ENCODE data around the gene DAB2IP. TPM values are rescaled to one million over a fixed set of nuclear protein-coding genes. Genes with fewer than 3 reads are reported as not detected.

The DAB2IP gene
- total RNA-seq, 4 donors from 2014 or later = 42.0 to 93.4 (median 47.9) TPM

DNA sequence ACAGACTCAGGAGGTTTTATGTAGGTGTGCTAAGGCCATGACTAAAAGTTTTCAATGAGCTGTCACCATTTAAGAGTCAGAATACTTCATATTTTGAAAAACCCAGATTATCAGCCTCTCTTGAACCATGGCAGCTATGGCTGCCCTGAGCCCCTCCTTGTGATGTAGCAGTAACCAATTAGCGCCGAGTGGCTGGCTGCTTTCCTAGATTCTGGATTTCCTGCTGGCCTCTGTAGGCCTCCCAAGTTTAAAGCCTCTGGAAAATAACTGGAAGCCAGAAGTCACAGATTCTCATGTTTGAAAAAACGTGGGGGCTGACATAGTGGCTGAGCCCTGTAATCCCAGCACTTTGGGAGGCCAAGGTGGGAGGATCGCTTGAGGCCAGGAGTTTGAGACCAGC, 25.5 kb downstream of the DAB2IP start:
- Histone ChIP-seq H3K9me3 (no peaks in the 10 kb centered on the region), H3K27ac (no peak overlapping the region), H3K36me3 (peaks cover 0 to 35% of the 10 kb centered on the region in 2 donors), H3K4me1 (peaks cover 0 to 51% (median 16%) of the 10 kb centered on the region in 3 donors), H3K27me3 (no peaks in the 10 kb centered on the region), H3K4me3 (no peak overlapping the region)
- no peak for ATAC-seq
- TF ChIP-seq POLR2A (IDR thresholded peaks at IDR 0.05) (no peak), CTCF (IDR thresholded peaks at IDR 0.05) (no peak), POLR2AphosphoS5 (IDR thresholded peaks at IDR 0.05) (no peak), EP300 (IDR thresholded peaks at IDR 0.05) (no peak)
- WGBS, 2 donors (ENCODE audit: low coverage in 1 of 2) = 48% methylated on average over 4 of the region's 4 CpGs; no CpG with 5 or more reads in 1 of the 2 donors

- WGBS, 2 donors (ENCODE audit: low coverage in 1 of 2) = 80% methylated on average over 2 of the region's 22 CpGs; no CpG with 5 or more reads in 1 of the 2 donors
- TF ChIP-seq CTCF (IDR thresholded peaks at IDR 0.05) (no peak), POLR2AphosphoS5 (IDR thresholded peaks at IDR 0.05) (no peak), EP300 (IDR thresholded peaks at IDR 0.05) (no peak), POLR2A (IDR thresholded peaks at IDR 0.05) (no peak)
- no peaks in the 10 kb centered on the region for H3K9me3 ChIP-seq
- H3K4me3 ChIP-seq = no peak overlapping the region
- no peak overlapping the region for H3K27ac ChIP-seq
- H3K27me3 ChIP-seq = no peaks in the 10 kb centered on the region
- peaks cover 0 to 36% (median 16%) of the 10 kb centered on the region in 3 donors for H3K4me1 ChIP-seq
- ATAC-seq = no peak
- H3K36me3 ChIP-seq = peaks cover 0 to 47% of the 10 kb centered on the region in 2 donors
Observed at GRCh38 chr9:121678501-121679022, 27.1 kb downstream of the DAB2IP start.

DNA sequence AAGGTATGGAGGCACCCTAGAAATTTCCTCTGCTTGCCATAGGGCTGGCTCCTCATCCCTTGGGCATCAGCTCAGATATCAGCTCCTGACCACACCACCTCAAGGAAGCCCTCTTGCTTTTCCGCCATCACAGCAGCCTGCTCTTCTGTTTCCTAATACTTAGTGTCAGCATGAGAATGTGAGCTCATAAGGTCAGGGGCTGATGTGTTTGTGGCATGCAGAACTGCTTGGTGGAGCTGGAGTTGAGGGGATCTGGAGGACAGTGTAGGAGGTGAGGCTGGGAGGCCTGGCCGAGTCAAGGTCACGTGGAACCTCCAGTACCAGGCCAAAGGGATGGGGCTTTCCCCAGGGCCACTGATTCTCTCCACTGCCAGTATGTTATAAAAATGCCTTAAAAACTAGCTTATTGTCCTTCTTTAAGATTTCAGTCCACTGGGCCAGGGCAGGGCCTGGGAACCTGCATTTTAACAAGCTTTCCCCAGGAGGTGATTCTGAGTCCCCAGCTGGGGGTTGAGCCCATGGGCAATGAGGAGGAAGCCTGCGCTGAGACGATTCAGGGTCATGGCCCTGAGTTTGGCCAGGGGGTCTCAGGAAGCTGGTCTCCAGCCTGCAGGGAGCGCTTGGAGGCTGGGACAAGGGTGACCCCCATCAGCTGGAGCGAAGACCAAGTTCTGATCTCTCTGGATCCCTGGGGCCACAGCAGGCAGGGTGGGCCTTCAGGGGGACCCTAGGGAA, 28.6 kb downstream of the DAB2IP start:
- no peak overlapping the region for H3K27ac ChIP-seq
- peaks cover 0 to 34% (median 12%) of the 10 kb centered on the region in 3 donors for H3K4me1 ChIP-seq
- TF ChIP-seq CTCF (IDR thresholded peaks at IDR 0.05) (no peak), EP300 (IDR thresholded peaks at IDR 0.05) (no peak), POLR2A (IDR thresholded peaks at IDR 0.05) (no peak), POLR2AphosphoS5 (IDR thresholded peaks at IDR 0.05) (no peak)
- 95 to 100% methylated on average over 3 of the region's 7 CpGs for WGBS, 2 donors (ENCODE audit: low coverage in 1 of 2)
- ATAC-seq = no peak
- H3K27me3 ChIP-seq = no peaks in the 10 kb centered on the region
- no peak overlapping the region for H3K4me3 ChIP-seq
- H3K9me3 ChIP-seq = no peaks in the 10 kb centered on the region
- peaks cover 0 to 47% of the 10 kb centered on the region in 2 donors for H3K36me3 ChIP-seq

DNA sequence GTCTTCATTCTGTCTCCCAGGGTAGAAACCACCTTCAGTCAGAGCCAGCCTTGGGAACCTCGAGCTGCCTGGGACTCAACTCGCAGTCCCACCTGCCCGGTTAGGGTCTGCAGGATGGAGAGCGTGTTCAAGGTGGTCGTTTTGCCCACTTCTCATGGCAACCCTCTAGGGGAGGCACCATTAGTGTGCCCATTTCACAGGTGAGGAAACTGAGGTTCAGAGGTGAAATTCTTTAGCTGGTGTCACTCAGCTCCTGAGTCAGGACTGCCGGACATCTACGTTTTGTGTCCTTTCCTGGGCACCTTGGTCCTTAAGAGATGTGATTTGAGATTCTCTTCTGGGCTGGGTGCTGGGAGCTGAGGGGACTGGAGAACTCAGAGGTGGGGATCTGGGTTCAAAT, 30.0 kb downstream of the DAB2IP start:
- H3K9me3 ChIP-seq = no peaks in the 10 kb centered on the region
- H3K4me1 ChIP-seq = peaks cover 0 to 23% (median 0%) of the 10 kb centered on the region in 3 donors
- WGBS, 2 donors (ENCODE audit: low coverage in 1 of 2) = 92 to 93% methylated on average over 4 to 5 of the region's 7 CpGs
- no peaks in the 10 kb centered on the region for H3K27me3 ChIP-seq
- no peak for ATAC-seq
- no peak for TF ChIP-seq EP300 (IDR thresholded peaks at IDR 0.05)
- TF ChIP-seq CTCF (IDR thresholded peaks at IDR 0.05) = no peak
- TF ChIP-seq POLR2A (IDR thresholded peaks at IDR 0.05) = no peak
- no peak for TF ChIP-seq POLR2AphosphoS5 (IDR thresholded peaks at IDR 0.05)
- peaks cover 0 to 47% of the 10 kb centered on the region in 2 donors for H3K36me3 ChIP-seq
- no peak overlapping the region for H3K4me3 ChIP-seq
- no peak overlapping the region for H3K27ac ChIP-seq

- TF ChIP-seq EP300 (IDR thresholded peaks at IDR 0.05) = no peak
- TF ChIP-seq POLR2A (IDR thresholded peaks at IDR 0.05) = no peak
- TF ChIP-seq CTCF (IDR thresholded peaks at IDR 0.05) = no peak
- no peak for TF ChIP-seq POLR2AphosphoS5 (IDR thresholded peaks at IDR 0.05)
- no peaks in the 10 kb centered on the region for H3K9me3 ChIP-seq
- peaks cover 0 to 47% of the 10 kb centered on the region in 2 donors for H3K36me3 ChIP-seq
- 100% methylated on average over 1 of the region's 6 CpGs; no CpG with 5 or more reads in 1 of the 2 donors for WGBS, 2 donors (ENCODE audit: low coverage in 1 of 2)
- peaks cover 0 to 23% (median 0%) of the 10 kb centered on the region in 3 donors for H3K4me1 ChIP-seq
- no peak for ATAC-seq
- H3K4me3 ChIP-seq = no peak overlapping the region
- H3K27ac ChIP-seq = no peak overlapping the region
- no peaks in the 10 kb centered on the region for H3K27me3 ChIP-seq
Observed at GRCh38 chr9:121682201-121682600, 30.8 kb downstream of the DAB2IP start.
